SK-N-SH (cell line): Measurements from ENCODE around the gene BBS9. TPM values are rescaled to one million over a fixed set of nuclear protein-coding genes. Genes with fewer than 3 reads are reported as not detected.

Source experiments
- CTCF ChIA-PET: fragments of 300-600, 350-600 bp; formaldehyde crosslinking; extraction: SDS; loops from one replicate; lab custom pipeline; 2021; lab: Yijun Ruan, JAX
- POLR2A ChIA-PET: fragments of 350-600 bp; sonication (Branson Sonifier 250); formaldehyde crosslinking; extraction: SDS; loops from one replicate; lab custom pipeline; 2020; ENCODE audit warnings: antibody characterized with exemption, inconsistent platforms; lab: Yijun Ruan, JAX
- DNase-seq: peaks from one replicate; pipeline ENCODE4 v3.0.0; 2012
- H2AFZ ChIP-seq: fragments of 200-600 bp; sonication (generic); 2 replicates; pipeline ENCODE4 v1.8.1; 2016; ENCODE audit warnings: antibody characterized with exemption, mild to moderate bottlenecking, low read depth
- H3F3A ChIP-seq: fragments of 200-600 bp; sonication (generic); replicated peaks from 2 replicates; pipeline ENCODE3; 2016; ENCODE audit warnings: antibody characterized with exemption, mild to moderate bottlenecking; ENCODE audit not compliant: insufficient read depth
- H3K27ac ChIP-seq, 2 experiments: fragments of 200-500 bp in 1 of 2; fragments of 200-600 bp in 1 of 2; sonication (Bioruptor generic) in 1 of 2; sonication (generic), shearing (Covaris generic) in 1 of 2; 2 replicates each; pipeline versions ENCODE4 v1.5.1 to v1.6.1; 2014 to 2016; ENCODE audit warnings: low read depth in 2 of 2, inconsistent platforms in 1 of 2, low read length in 1 of 2, mild to moderate bottlenecking in 1 of 2, mixed read lengths in 1 of 2
- H3K27me3 ChIP-seq: fragments of 200-600 bp; sonication (generic), shearing (Covaris generic); 2 replicates; pipeline ENCODE4 v1.6.1; 2016; ENCODE audit warnings: mixed run types; ENCODE audit not compliant: insufficient read depth
- H3K36me3 ChIP-seq, 2 experiments: fragments of 200-500 bp in 1 of 2; fragments of 200-600 bp in 1 of 2; sonication (Bioruptor generic) in 1 of 2; sonication (generic) in 1 of 2; replicated peaks in 1 of 2; 2 replicates each; pipeline versions ENCODE3 to v1.5.1; 2014 to 2016; ENCODE audit warnings: low read length in 1 of 2, mild to moderate bottlenecking in 1 of 2; ENCODE audit not compliant: insufficient read depth in 2 of 2, control insufficient read depth in 1 of 2
- H3K4me1 ChIP-seq, 2 experiments: fragments of 200-500 bp in 1 of 2; fragments of 200-600 bp in 1 of 2; sonication (Bioruptor generic) in 1 of 2; sonication (generic), shearing (Covaris generic) in 1 of 2; 2 replicates each; pipeline versions ENCODE4 v1.5.1 to v1.6.1; 2014 to 2016; ENCODE audit warnings: low read depth in 1 of 2, low read length in 1 of 2, mixed run types in 1 of 2; ENCODE audit not compliant: insufficient read depth in 2 of 2, control insufficient read depth in 1 of 2
- H3K4me2 ChIP-seq: fragments of 200-600 bp; sonication (generic), shearing (Covaris generic); 2 replicates; pipeline ENCODE4 v1.6.1; 2017; ENCODE audit warnings: mixed run types
- H3K4me3 ChIP-seq, 2 experiments: fragments of 200-500 bp in 1 of 2; fragments of 200-600 bp in 1 of 2; sonication (Bioruptor generic) in 1 of 2; sonication (generic), shearing (Covaris generic) in 1 of 2; 2 replicates each; pipeline versions ENCODE4 v1.5.1 to v1.8.1; 2014 to 2016; ENCODE audit warnings: low read depth in 2 of 2, inconsistent platforms in 1 of 2, low read length in 1 of 2, mild to moderate bottlenecking in 1 of 2, mixed read lengths in 1 of 2, moderate library complexity in 1 of 2
- H3K79me2 ChIP-seq: fragments of 200-600 bp; sonication (generic); 2 replicates; pipeline ENCODE4 v1.8.1; 2017; ENCODE audit warnings: mild to moderate bottlenecking; ENCODE audit not compliant: insufficient read depth
- H3K9ac ChIP-seq: fragments of 200-600 bp; sonication (generic); 2 replicates; pipeline ENCODE4 v1.6.1; 2017; ENCODE audit warnings: mixed run types
- H3K9me2 ChIP-seq: fragments of 200-600 bp; sonication (generic); 2 replicates; pipeline ENCODE4 v1.6.1; 2017; ENCODE audit warnings: mixed run types
- H3K9me3 ChIP-seq: fragments of 200-600 bp; sonication (generic); 2 replicates; pipeline ENCODE4 v1.6.1; 2017; ENCODE audit warnings: mixed run types, mild to moderate bottlenecking, moderate library complexity
- H4K20me1 ChIP-seq: fragments of 200-600 bp; sonication (generic); 2 replicates; pipeline ENCODE4 v1.6.1; 2017; ENCODE audit warnings: mild to moderate bottlenecking, mixed run types; ENCODE audit not compliant: insufficient read depth
- CHD2 ChIP-seq: fragments of 150-350 bp; IDR thresholded peaks from 2 replicates; pipeline ENCODE4 v1.6.1; 2018; ENCODE audit warnings: low read length; ENCODE audit not compliant: partially characterized antibody
- ELF1 ChIP-seq: IDR thresholded peaks from 2 replicates; pipeline ENCODE4 v1.4.0; 2012
- EP300 ChIP-seq, 2 experiments: IDR thresholded peaks; 2 replicates each; pipeline versions ENCODE4 v1.4.0 to v1.6.1; 2012; ENCODE audit warnings: borderline replicate concordance in 1 of 2, low read depth in 1 of 2, low read length in 1 of 2
- FOSL2 ChIP-seq: IDR thresholded peaks from 2 replicates; pipeline ENCODE4 v1.4.0; 2012; ENCODE audit warnings: low read depth, mild to moderate bottlenecking, moderate library complexity, borderline replicate concordance
- FOXJ3 ChIP-seq: sonication (generic); formaldehyde crosslinking; IDR thresholded peaks from 2 replicates; pipeline ENCODE4 v1.5.1; 2020; ENCODE audit warnings: mild to moderate bottlenecking, missing genetic modification reagents
- FOXM1 ChIP-seq: IDR thresholded peaks from 2 replicates; pipeline ENCODE4 v1.4.0; 2012; ENCODE audit warnings: low read depth, mild to moderate bottlenecking
- GATA2 ChIP-seq: sonication (generic); formaldehyde crosslinking; IDR thresholded peaks from 2 replicates; pipeline ENCODE4 v1.5.0; 2020; ENCODE audit warnings: mild to moderate bottlenecking, missing genetic modification reagents
- IRF3 ChIP-seq: fragments of 150-350 bp; IDR thresholded peaks from 2 replicates; pipeline ENCODE4 v1.6.1; 2016; ENCODE audit warnings: mild to moderate bottlenecking, low read depth, low read length
- MEF2A ChIP-seq: IDR thresholded peaks from 2 replicates; pipeline ENCODE4 v1.4.0; 2012; ENCODE audit warnings: low read depth, borderline replicate concordance
- NFIC ChIP-seq: IDR thresholded peaks from 2 replicates; pipeline ENCODE4 v1.4.0; 2012; ENCODE audit warnings: borderline replicate concordance
- RAD21 ChIP-seq: IDR thresholded peaks from 2 replicates; pipeline ENCODE4 v1.6.1; 2012; ENCODE audit warnings: mild to moderate bottlenecking, low read length
- RCOR1 ChIP-seq: fragments of 150-350 bp; IDR thresholded peaks from 2 replicates; pipeline ENCODE4 v1.6.1; 2017; ENCODE audit warnings: antibody characterized with exemption, low read length
- REST ChIP-seq: IDR thresholded peaks from 2 replicates; pipeline ENCODE4 v1.6.1; 2012; ENCODE audit warnings: mild to moderate bottlenecking, low read depth, low read length, moderate library complexity
- SIN3A ChIP-seq: IDR thresholded peaks from 2 replicates; pipeline ENCODE4 v1.6.1; 2012; ENCODE audit warnings: low read depth, mild to moderate bottlenecking, low read length, moderate library complexity, borderline replicate concordance
- SMC3 ChIP-seq: IDR thresholded peaks from 2 replicates; pipeline ENCODE4 v1.6.1; 2012; ENCODE audit warnings: low read depth, low read length, improper control_type of control experiment
- TAF1 ChIP-seq: IDR thresholded peaks from 2 replicates; pipeline ENCODE4 v1.6.1; 2012; ENCODE audit warnings: low read depth, mild to moderate bottlenecking, low read length, moderate library complexity, borderline replicate concordance
- ZBTB33 ChIP-seq: IDR thresholded peaks from 2 replicates; pipeline ENCODE4 v1.4.0; 2012; ENCODE audit warnings: low read depth, borderline replicate concordance
- WGBS: methylation state at CpG from one replicate; pipeline ENCODE4 v1.1.6; 2017; ENCODE audit warnings: low lambda C conversion rate; 5-methylcytosine and 5-hydroxymethylcytosine counted together
- polyA plus RNA-seq, 3 experiments: library from polyadenylated mRNA; depleted of rRNA; stranded (reverse); fragments of >200 nt; gene quantifications; 2 replicates each; pipeline ENCODE4 v1.2.3, GENCODE V29; 2012
- TF ChIP-seq, protein P1 (sequence below): IDR thresholded peaks from 2 replicates; pipeline ENCODE4 v1.4.0; 2012; ENCODE audit warnings: low read depth, borderline replicate concordance

BBS9 gene
- polyA plus RNA-seq, 1 of the 3 experiments (the other 2 are of a cell fraction): 7.5 TPM

GRCh38 chr7:33627741-33628140 lies 498.4 kb downstream of the BBS9 start:
- H3K79me2 ChIP-seq: no peaks in the 10 kb centered on the region
- H3K4me3 ChIP-seq: no peak overlapping the region
- H3K27ac ChIP-seq: no peak overlapping the region
- POLR2A ChIA-PET: no interaction called here
- WGBS: 23% methylated on average over 3 of the region's 3 CpGs
- CTCF ChIA-PET: interaction anchor here (1.3 kb wide), 1 partner anchor 384 kb away, joined by 3 read pairs; no protein-coding TSS in a partner anchor
- H3K9me3 ChIP-seq: no peaks in the 10 kb centered on the region
- H4K20me1 ChIP-seq: no peaks in the 10 kb centered on the region
- no peak overlapping the region for H3K4me2 ChIP-seq
- H3K9ac ChIP-seq: no peak overlapping the region
- H3K9me2 ChIP-seq: no peaks in the 10 kb centered on the region
- H3K36me3 ChIP-seq: no peaks in the 10 kb centered on the region
- H3K27me3 ChIP-seq: no peaks in the 10 kb centered on the region
- no peaks in the 10 kb centered on the region for H3K4me1 ChIP-seq
- no peak for DNase-seq
- no peak overlapping the region for H2AFZ ChIP-seq
- TF ChIP-seq FOXM1 (no peak), MEF2A (no peak), ZBTB33 (no peak), FOSL2 (no peak), IRF3 (no peak), RCOR1 (no peak), RAD21 (no peak), SMC3 (no peak)
- H3F3A ChIP-seq: no peaks in the 10 kb centered on the region

DNA sequence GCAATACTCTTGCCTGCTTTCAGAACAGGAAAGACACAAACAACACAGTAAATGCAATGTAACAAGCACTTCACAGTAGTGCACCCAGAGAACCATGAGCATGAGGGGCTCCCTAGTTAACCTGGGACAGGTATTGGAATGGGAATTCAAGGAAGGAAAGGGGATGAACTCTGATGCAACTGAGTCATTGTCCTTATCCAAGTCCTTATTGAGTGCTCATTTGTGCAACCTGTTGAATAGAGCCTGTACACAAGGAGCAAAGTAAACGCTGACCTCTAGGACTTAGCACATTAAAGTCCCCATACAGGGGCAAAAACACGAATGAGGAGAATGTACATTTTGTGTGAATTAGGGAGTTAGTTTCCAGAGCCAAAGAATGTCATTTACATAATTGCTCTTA lies 499.5 kb downstream of the BBS9 start:
- CTCF ChIA-PET: interaction anchor here (1.2 to 1.3 kb wide), 3 partner anchors 10 to 385 kb away, joined by 3 to 4 read pairs (median 3); no protein-coding TSS in a partner anchor
- H4K20me1 ChIP-seq: no peaks in the 10 kb centered on the region
- WGBS: 70% methylated on average over 2 of the region's 2 CpGs
- no peak for TF ChIP-seq NFIC
- TF ChIP-seq CHD2: no peak
- no peak for TF ChIP-seq REST
- no peak for TF ChIP-seq ELF1
- TF ChIP-seq FOXJ3 (CRISPR knock-in tag): no peak
- TF ChIP-seq TAF1: no peak
- no peak for TF ChIP-seq ZBTB33
- TF ChIP-seq, protein P1, sequence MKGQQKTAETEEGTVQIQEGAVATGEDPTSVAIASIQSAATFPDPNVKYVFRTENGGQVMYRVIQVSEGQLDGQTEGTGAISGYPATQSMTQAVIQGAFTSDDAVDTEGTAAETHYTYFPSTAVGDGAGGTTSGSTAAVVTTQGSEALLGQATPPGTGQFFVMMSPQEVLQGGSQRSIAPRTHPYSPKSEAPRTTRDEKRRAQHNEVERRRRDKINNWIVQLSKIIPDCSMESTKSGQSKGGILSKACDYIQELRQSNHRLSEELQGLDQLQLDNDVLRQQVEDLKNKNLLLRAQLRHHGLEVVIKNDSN: no peak
- TF ChIP-seq GATA2: no peak
- no peak for TF ChIP-seq EP300 (IDR thresholded peaks at IDR 0.05; ENCODE audit: borderline replicate concordance in 1 of 2, low read depth in 1 of 2, low read length in 1 of 2)
- no peak for TF ChIP-seq MEF2A
- TF ChIP-seq SIN3A: no peak

More for the DNA sequence above, 499.5 kb downstream of the BBS9 start:
- Histone ChIP-seq H2AFZ (no peak overlapping the region), H3K4me3 (no peak overlapping the region), H3K9me2 (no peaks in the 10 kb centered on the region), H3K79me2 (no peaks in the 10 kb centered on the region), H3K27me3 (no peaks in the 10 kb centered on the region), H3K36me3 (no peaks in the 10 kb centered on the region), H3K9ac (no peak overlapping the region), H3K27ac (no peak overlapping the region), H3K4me1 (no peaks in the 10 kb centered on the region), H3F3A (no peaks in the 10 kb centered on the region), H3K9me3 (no peaks in the 10 kb centered on the region), H3K4me2 (no peak overlapping the region)
- no peak for DNase-seq
- POLR2A ChIA-PET: no interaction called here
